ENCODE results near the gene GSK3A. TPM values are rescaled to one million over a fixed set of nuclear protein-coding genes. Genes with fewer than 3 reads are reported as not detected.

GSK3A gene
- total RNA-seq, 1 experiment from 2014 or later, result 25.0 TPM

- H3F3A ChIP-seq (ENCODE audit: low read length, unreplicated experiment), result no peaks in the 10 kb centered on the region
- no peak overlapping the region for H3K4me3 ChIP-seq (ENCODE audit: low read length)
- no peaks in the 10 kb centered on the region for H3K9me3 ChIP-seq (ENCODE audit: low read length)
- H3K4me1 ChIP-seq (ENCODE audit: insufficient read depth, low read length), result peaks cover 33% of the 10 kb centered on the region
- intact Hi-C loops (cut with micrococcal nuclease), result no loop called here
- H3K36me3 ChIP-seq (ENCODE audit: low read depth, low read length), result no peaks in the 10 kb centered on the region
- CTCF ChIA-PET, result no interaction called here
- H2AFZ ChIP-seq (ENCODE audit: low read length), result no peak overlapping the region
- POLR2A ChIA-PET (ENCODE audit: unreplicated experiment), result no interaction called here
- no peak overlapping the region for H3K27ac ChIP-seq (ENCODE audit: low read length)
- no peak overlapping the region for H3K9ac ChIP-seq (ENCODE audit: low read length)
- no peaks in the 10 kb centered on the region for H3K27me3 ChIP-seq (ENCODE audit: low read length)
- no peaks in the 10 kb centered on the region for H4K20me1 ChIP-seq (ENCODE audit: low read length)
- H3K4me2 ChIP-seq (ENCODE audit: low read length), result no peak overlapping the region
- no peaks in the 10 kb centered on the region for H3K9me2 ChIP-seq (replicated peaks; ENCODE audit: low read length)
- BruUV-seq (replicated peaks), result no TSS peak
- no peaks in the 10 kb centered on the region for H3K79me2 ChIP-seq (ENCODE audit: low read length)
- DNase-seq (no peak), ATAC-seq (no peak)
- TF ChIP-seq EZH2phosphoT487 (IDR thresholded peaks at IDR 0.05; ENCODE audit: borderline replicate concordance, low read length) (no peak), EZH2 (IDR thresholded peaks at IDR 0.05; ENCODE audit: low read length, unreplicated experiment) (no peak), CTCF (conservative IDR thresholded peaks at IDR 0.05; ENCODE audit: low read depth, low read length) (no peak)
Observed at GRCh38 chr19:42189133-42189532, 53.3 kb downstream of the GSK3A start.

GRCh38 chr19:42188665-42189064 is 53.7 kb downstream of the GSK3A start:
- Histone ChIP-seq H3K27me3 (ENCODE audit: low read length) (no peaks in the 10 kb centered on the region), H3K4me1 (ENCODE audit: insufficient read depth, low read length) (peaks cover 28% of the 10 kb centered on the region), H3K4me3 (ENCODE audit: low read length) (no peak overlapping the region), H3K9me2 (replicated peaks; ENCODE audit: low read length) (no peaks in the 10 kb centered on the region), H3K36me3 (ENCODE audit: low read depth, low read length) (no peaks in the 10 kb centered on the region), H3K9ac (ENCODE audit: low read length) (no peak overlapping the region), H3K9me3 (ENCODE audit: low read length) (no peaks in the 10 kb centered on the region), H2AFZ (ENCODE audit: low read length) (no peak overlapping the region), H3K27ac (ENCODE audit: low read length) (no peak overlapping the region), H3K4me2 (ENCODE audit: low read length) (no peak overlapping the region), H3K79me2 (ENCODE audit: low read length) (no peaks in the 10 kb centered on the region), H3F3A (ENCODE audit: low read length, unreplicated experiment) (no peaks in the 10 kb centered on the region), H4K20me1 (ENCODE audit: low read length) (no peaks in the 10 kb centered on the region)
- ChIA-PET POLR2A (ENCODE audit: unreplicated experiment) (no interaction called here), CTCF (no interaction called here)
- TF ChIP-seq EZH2 (IDR thresholded peaks at IDR 0.05; ENCODE audit: low read length, unreplicated experiment), result no peak
- no peak for TF ChIP-seq CTCF (conservative IDR thresholded peaks at IDR 0.05; ENCODE audit: low read depth, low read length)
- BruUV-seq (replicated peaks), result no TSS peak
- ATAC-seq (no peak), DNase-seq (no peak)
- intact Hi-C loops (cut with micrococcal nuclease), result no loop called here

- H3K36me3 ChIP-seq (ENCODE audit: low read depth, low read length), result no peaks in the 10 kb centered on the region
- POLR2A ChIA-PET (ENCODE audit: unreplicated experiment), result no interaction called here
- H3K79me2 ChIP-seq (ENCODE audit: low read length), result no peaks in the 10 kb centered on the region
- no peaks in the 10 kb centered on the region for H3K27me3 ChIP-seq (ENCODE audit: low read length)
- no peak for ATAC-seq
- CTCF ChIA-PET, result interaction anchor here (0.9 to 1.0 kb wide), 2 partner anchors 13 to 52 kb away, joined by 3 read pairs; no protein-coding TSS in a partner anchor
- no TSS peak for BruUV-seq (replicated peaks)
- intact Hi-C loops (cut with micrococcal nuclease), result no loop called here
- no peak overlapping the region for H2AFZ ChIP-seq (ENCODE audit: low read length)
- no peak for DNase-seq
- H3K27ac ChIP-seq (ENCODE audit: low read length), result no peak overlapping the region
- H3K9ac ChIP-seq (ENCODE audit: low read length), result no peak overlapping the region
- H3K9me3 ChIP-seq (ENCODE audit: low read length), result no peaks in the 10 kb centered on the region
- no peaks in the 10 kb centered on the region for H3K9me2 ChIP-seq (replicated peaks; ENCODE audit: low read length)
- no peaks in the 10 kb centered on the region for H4K20me1 ChIP-seq (ENCODE audit: low read length)
- H3F3A ChIP-seq (ENCODE audit: low read length, unreplicated experiment), result no peaks in the 10 kb centered on the region
- H3K4me3 ChIP-seq (ENCODE audit: low read length), result no peak overlapping the region
- peaks cover 5% of the 10 kb centered on the region; the same call in 1 of the 2 replicates for H3K4me1 ChIP-seq (ENCODE audit: insufficient read depth, low read length)
- H3K4me2 ChIP-seq (ENCODE audit: low read length), result no peak overlapping the region
- TF ChIP-seq CTCF (conservative IDR thresholded peaks at IDR 0.05; ENCODE audit: low read depth, low read length) (no peak), EZH2phosphoT487 (IDR thresholded peaks at IDR 0.05; ENCODE audit: borderline replicate concordance, low read length) (no peak), EZH2 (IDR thresholded peaks at IDR 0.05; ENCODE audit: low read length, unreplicated experiment) (no peak)
Observed at GRCh38 chr19:42185277-42185676, 57.1 kb downstream of the GSK3A start.
